ENCODE results near the gene EPB41L1. TPM values are rescaled to one million over a fixed set of nuclear protein-coding genes. Genes with fewer than 3 reads are reported as not detected.

Gene EPB41L1
- total RNA-seq, 1 experiment from 2014 or later, result 4.2 TPM

DNA sequence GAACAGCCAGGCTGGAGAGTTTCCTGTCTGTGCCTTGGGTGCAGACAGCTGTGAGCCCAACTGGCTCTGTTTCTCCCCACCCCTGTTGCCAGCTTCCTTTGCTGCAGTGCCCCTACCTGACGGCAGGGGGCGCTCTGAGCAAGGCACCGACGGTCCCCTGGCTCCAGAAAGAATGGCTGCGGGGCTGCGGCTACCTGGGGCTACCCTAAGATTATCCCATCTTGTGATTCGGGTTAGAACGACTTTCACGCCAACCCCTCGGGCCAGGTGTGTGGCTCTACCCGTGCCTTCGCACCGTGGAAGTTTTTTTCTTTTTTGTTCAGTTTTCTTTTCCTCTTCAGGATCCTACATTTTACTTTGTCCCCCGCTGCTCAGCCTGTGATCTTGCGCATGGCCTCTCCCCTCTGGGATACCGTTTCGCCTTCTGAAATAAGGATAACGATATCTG is 48.4 kb downstream of the EPB41L1 start:
- Histone ChIP-seq H3K9me3 (replicated peaks) (no peaks in the 10 kb centered on the region), H3K4me3 (no peak overlapping the region), H3K4me1 (replicated peaks) (no peaks in the 10 kb centered on the region), H3K27me3 (replicated peaks) (no peaks in the 10 kb centered on the region), H3K36me3 (no peaks in the 10 kb centered on the region), H3K27ac (no peak overlapping the region)
- peak; percentile 45 to 64 for DNase-seq (ENCODE audit: low read depth in 1 of 2, low spot score in 2 of 2)

DNA sequence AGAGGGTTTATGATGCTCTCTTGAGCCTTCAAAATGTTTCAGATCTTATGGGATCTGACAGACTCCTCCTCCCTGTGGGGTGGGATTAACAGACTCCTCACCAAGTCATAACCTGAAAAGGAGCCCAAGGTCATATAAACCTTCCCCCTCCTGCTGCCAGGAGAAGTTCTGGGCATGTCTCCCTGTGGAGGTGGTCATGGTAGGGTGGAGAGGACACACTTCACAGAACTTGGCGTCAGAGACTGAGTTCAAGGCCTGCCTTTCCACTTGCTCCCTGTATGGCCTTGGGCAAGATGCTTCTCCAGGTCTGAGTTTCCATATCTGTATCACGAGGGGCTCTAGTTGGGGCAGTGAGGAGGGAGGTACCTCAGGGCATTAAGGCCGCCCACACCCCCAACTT is 49.3 kb downstream of the EPB41L1 start:
- no peaks in the 10 kb centered on the region for H3K9me3 ChIP-seq (replicated peaks)
- H3K27me3 ChIP-seq (replicated peaks), result no peaks in the 10 kb centered on the region
- no peaks in the 10 kb centered on the region for H3K4me1 ChIP-seq (replicated peaks)
- no peak for DNase-seq (ENCODE audit: low read depth in 1 of 2, low spot score in 2 of 2)
- H3K36me3 ChIP-seq, result no peaks in the 10 kb centered on the region
- H3K4me3 ChIP-seq, result no peak overlapping the region
- H3K27ac ChIP-seq, result no peak overlapping the region

DNA sequence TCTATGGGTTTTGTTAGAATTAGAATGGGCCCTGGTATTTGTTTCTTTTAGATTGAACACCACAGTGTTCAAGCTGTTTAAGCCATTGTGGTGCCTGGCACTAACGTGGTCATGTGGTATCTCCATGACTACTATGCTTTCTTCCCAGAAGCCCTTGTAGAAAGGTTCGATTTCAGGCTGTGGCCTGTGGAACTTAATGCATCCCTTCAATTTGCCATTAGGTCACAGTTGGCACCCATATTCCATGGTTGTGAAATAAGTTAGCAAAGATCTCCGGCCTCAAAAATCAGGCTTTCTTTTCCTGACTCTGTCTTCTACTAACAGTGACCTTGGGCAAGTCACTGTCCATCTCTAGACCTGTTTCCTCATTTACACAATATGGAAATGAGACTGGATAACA is 50.5 kb downstream of the EPB41L1 start:
- no peaks in the 10 kb centered on the region for H3K9me3 ChIP-seq (replicated peaks)
- no peaks in the 10 kb centered on the region for H3K27me3 ChIP-seq (replicated peaks)
- H3K36me3 ChIP-seq, result no peaks in the 10 kb centered on the region
- H3K27ac ChIP-seq, result no peak overlapping the region
- no peaks in the 10 kb centered on the region for H3K4me1 ChIP-seq (replicated peaks)
- no peak overlapping the region for H3K4me3 ChIP-seq
- DNase-seq (ENCODE audit: low read depth in 1 of 2, low spot score in 2 of 2), result no peak

DNA sequence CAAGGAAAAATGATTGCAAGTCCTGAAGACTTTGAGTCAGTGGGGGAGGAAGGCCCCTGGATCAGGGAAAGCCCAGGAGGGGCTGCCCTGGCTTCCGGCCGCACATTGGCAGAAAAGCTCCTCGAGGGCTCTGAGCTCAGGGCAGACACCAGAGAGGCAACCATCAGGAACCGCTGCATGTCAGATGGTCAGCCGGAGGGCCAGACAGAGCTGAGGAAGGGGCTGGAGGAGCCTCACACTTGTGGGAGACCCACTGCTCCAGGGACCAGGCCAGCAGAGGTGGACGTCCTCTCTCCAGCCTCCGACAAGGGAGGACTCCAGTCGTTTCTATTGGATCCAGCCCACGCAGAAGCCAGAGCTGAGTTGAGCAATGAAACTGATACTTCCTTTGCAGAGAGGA is 51.5 kb downstream of the EPB41L1 start:
- Histone ChIP-seq H3K9me3 (replicated peaks) (no peaks in the 10 kb centered on the region), H3K27ac (no peak overlapping the region), H3K27me3 (replicated peaks) (no peaks in the 10 kb centered on the region), H3K4me3 (no peak overlapping the region), H3K4me1 (replicated peaks) (no peaks in the 10 kb centered on the region), H3K36me3 (no peaks in the 10 kb centered on the region)
- no peak for DNase-seq (ENCODE audit: low read depth in 1 of 2, low spot score in 2 of 2)

DNA sequence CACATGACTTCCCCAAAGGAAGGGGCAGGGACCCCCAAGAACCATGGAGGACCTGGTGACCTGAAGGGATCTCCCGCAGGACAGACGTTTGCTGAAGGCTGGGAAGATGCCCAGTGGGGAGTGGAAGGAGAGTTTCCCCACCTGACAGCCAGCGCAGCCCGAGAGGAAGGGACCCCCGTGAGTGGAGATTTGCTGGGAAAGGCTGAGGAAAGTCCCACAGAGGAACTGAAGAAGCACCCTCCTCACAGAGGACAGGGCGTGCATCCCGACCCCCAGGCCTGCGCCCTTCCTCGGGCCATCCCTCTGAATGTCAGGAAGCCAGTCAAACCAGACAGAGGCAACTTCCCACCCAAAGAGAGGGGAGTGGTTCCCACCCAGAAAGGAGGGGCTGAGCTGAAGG is 52.1 kb downstream of the EPB41L1 start:
- Histone ChIP-seq H3K27me3 (replicated peaks) (no peaks in the 10 kb centered on the region), H3K27ac (no peak overlapping the region), H3K4me1 (replicated peaks) (no peaks in the 10 kb centered on the region), H3K4me3 (no peak overlapping the region), H3K36me3 (no peaks in the 10 kb centered on the region), H3K9me3 (replicated peaks) (no peaks in the 10 kb centered on the region)
- no peak for DNase-seq (ENCODE audit: low read depth in 1 of 2, low spot score in 2 of 2)

DNA sequence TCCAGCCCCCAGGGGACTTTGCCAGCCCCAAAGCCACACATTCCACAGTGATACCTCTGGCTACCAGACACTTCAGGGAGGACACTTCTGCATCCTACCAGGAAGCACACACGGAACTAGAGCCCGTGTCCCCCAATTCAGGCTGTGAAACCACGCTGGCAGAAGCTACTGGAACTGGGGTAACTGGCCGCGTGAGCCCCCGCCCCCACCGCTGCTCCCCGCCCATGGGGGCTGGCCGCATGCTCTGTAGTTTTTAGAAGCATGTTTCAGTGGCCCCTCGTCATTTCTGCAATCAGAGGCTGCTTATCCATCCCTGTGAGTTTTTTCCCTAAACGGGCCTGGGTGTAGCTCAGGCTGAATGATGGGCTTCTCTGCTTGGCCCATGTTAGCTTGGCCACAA is 53.1 kb downstream of the EPB41L1 start:
- Histone ChIP-seq H3K27ac (no peak overlapping the region), H3K4me1 (replicated peaks) (no peaks in the 10 kb centered on the region), H3K4me3 (no peak overlapping the region)

DNA sequence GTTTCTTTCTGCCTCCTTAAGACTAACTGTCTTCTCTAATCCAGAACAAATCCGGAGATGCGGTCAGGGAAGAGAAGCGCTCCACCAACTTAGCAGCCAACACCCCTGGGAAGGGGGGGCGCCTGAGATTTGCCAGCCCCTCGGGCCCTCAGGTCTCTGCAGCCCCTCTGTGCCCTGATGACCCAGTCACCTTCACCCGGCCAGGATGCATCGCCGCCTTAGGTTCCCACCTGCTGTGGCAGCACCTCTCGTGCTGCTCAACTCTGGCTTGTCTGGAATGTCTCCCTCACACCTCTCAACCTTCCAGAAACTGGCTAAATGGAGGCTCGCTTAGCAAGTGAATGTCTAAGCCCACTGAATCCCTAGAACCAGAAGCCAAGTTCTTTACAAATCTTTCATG is 53.7 kb downstream of the EPB41L1 start:
- Histone ChIP-seq H3K27ac (no peak overlapping the region), H3K36me3 (no peaks in the 10 kb centered on the region), H3K4me3 (no peak overlapping the region), H3K4me1 (replicated peaks) (no peaks in the 10 kb centered on the region), H3K9me3 (replicated peaks) (no peaks in the 10 kb centered on the region), H3K27me3 (replicated peaks) (no peaks in the 10 kb centered on the region)
- DNase-seq (ENCODE audit: low read depth in 1 of 2, low spot score in 2 of 2), result no peak

More for the DNA sequence above, 53.1 kb downstream of the EPB41L1 start:
- H3K27me3 ChIP-seq (replicated peaks), result no peaks in the 10 kb centered on the region
- H3K36me3 ChIP-seq, result no peaks in the 10 kb centered on the region
- DNase-seq (ENCODE audit: low read depth in 1 of 2, low spot score in 2 of 2), result no peak
- no peaks in the 10 kb centered on the region for H3K9me3 ChIP-seq (replicated peaks)

DNA sequence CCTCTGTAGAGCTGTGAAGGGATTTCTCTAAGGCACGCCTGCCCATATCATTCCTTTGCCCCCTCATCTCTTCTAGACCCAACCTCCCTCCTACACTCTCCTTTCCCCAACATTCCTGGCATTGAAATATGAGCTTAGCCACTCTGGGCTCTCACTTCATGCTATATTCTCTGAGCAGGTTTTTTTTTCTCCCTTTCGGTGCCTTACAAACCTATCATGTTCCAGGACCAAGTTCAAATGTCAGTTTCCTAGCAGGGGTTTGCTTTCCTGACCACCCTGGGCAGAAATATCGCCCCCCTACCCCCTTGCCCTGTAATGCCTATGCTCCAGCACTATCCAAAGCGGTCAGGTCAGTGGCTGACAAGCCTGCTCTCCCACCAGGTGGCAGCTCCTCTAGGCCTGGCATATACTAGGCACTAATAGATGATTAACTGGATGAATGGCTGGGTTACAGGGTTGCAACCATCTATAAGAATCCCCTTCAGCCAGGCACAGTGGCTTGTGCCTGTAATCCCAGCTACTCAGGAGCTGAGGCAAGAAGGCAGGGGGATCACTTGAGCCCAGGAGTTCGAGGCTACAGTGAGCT is 56.0 kb downstream of the EPB41L1 start:
- H3K9me3 ChIP-seq (replicated peaks), result no peaks in the 10 kb centered on the region
- no peak overlapping the region for H3K27ac ChIP-seq
- DNase-seq (ENCODE audit: low read depth in 1 of 2, low spot score in 2 of 2), result no peak
- H3K36me3 ChIP-seq, result no peaks in the 10 kb centered on the region
- no peaks in the 10 kb centered on the region for H3K27me3 ChIP-seq (replicated peaks)
- no peaks in the 10 kb centered on the region for H3K4me1 ChIP-seq (replicated peaks)
- H3K4me3 ChIP-seq, result no peak overlapping the region

DNA sequence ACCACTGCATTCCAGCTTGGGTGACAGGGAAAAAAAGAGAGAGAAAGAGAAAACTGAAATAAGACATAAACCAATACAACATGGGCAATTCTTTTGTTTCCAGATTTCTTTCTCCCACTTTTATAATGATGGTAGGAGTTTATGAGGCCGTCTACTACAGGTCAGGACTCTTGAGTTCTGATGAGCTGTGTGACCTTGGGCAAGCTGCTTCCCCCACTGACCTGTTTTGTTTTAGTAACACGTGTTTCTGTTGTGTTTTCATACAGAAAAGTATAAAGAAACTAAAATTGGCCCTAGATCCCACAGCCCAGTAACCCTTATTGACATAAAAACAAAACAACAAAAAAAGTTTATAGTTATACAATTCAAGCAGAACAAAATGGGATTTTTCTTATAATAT is 58.8 kb downstream of the EPB41L1 start:
- Histone ChIP-seq H3K27ac (no peak overlapping the region), H3K4me3 (no peak overlapping the region), H3K9me3 (replicated peaks) (no peaks in the 10 kb centered on the region), H3K36me3 (no peaks in the 10 kb centered on the region), H3K4me1 (replicated peaks) (no peaks in the 10 kb centered on the region), H3K27me3 (replicated peaks) (no peaks in the 10 kb centered on the region)
- DNase-seq (ENCODE audit: low read depth in 1 of 2, low spot score in 2 of 2), result no peak

DNA sequence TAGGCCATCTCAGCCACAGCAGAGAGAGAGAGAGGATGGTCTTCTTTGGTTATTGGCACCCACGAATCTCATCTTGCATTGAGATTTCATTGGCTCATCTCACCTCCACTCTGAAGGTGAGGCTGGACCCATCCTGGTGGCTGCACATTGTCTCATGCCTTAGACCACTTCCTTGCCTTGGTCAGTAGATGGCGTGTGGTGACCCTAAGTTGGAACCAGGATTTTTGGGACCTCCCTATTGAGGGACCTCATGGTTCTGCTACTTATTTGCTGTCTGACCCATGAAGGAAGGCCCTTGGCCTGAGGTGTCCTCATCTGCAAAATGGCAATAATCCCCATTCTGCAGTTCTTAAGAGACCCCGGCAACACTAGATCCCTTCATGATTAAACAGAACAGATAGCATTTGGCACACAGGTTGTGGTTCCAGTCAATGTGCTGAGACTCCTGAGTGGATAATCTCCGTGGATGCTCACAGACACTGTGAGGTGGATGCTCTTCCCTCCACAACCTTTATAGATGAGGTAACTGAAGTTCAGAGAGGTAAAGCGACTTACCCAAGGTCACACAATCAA is 60.2 kb downstream of the EPB41L1 start:
- Histone ChIP-seq H3K4me3 (no peak overlapping the region), H3K36me3 (no peaks in the 10 kb centered on the region), H3K4me1 (replicated peaks) (no peaks in the 10 kb centered on the region), H3K9me3 (replicated peaks) (no peaks in the 10 kb centered on the region), H3K27ac (no peak overlapping the region), H3K27me3 (replicated peaks) (no peaks in the 10 kb centered on the region)
- DNase-seq (ENCODE audit: low read depth in 1 of 2, low spot score in 2 of 2), result no peak

DNA sequence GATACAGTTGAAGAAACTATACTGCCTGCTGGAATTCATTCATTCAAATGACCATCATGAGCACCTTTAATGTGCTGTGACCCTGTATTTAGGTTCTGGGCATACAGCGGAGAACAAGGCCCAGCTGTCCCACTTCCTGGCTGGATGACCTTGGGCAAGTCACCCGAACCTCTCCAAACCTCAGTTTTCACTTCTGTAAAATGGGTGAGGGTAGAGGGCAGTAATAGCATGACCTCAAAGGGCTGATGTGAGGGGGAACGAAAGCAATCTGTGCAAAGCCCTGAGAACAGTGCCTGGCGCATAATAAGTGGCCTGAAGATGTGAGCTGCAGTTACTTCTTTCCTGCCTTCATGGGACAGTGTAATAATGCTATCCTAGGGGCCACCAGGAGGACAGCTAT is 61.2 kb downstream of the EPB41L1 start:
- Histone ChIP-seq H3K36me3 (no peaks in the 10 kb centered on the region), H3K27ac (no peak overlapping the region), H3K9me3 (replicated peaks) (no peaks in the 10 kb centered on the region), H3K4me3 (no peak overlapping the region), H3K4me1 (replicated peaks) (no peaks in the 10 kb centered on the region), H3K27me3 (replicated peaks) (no peaks in the 10 kb centered on the region)
- no peak for DNase-seq (ENCODE audit: low read depth in 1 of 2, low spot score in 2 of 2)

DNA sequence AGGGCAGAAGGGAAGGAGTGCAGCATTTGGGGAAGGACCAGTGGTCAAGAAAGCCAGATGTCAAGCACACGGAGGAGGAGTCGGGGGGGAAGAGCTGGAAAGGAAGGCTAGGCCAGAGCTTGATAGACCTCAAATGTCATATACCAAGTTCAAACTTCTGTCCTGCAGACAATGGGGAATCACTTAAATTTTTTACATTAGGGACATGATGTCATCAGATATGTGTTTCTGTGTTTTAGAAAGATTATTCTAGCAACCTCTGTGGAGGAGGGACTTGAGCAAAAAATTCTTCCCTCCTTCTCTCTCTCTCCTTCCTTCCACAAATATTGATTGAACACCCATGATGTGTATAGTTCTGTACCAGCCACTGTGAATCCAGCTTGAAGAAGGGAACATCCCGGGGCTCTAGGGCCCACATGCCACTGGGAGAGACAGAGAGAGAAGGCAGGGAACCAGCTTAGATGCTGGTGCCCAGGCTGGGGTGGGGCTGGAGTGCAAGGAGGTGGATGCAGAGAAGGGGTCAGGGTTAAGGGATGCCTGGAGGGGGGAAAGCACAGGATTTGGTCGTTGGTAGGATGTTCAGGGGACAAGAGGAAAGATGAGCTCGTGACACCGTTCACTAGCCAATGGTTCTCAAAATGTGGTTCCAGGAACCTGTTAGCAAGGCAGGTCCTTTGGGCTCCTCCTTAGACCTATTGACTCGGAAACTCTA is 61.9 kb downstream of the EPB41L1 start:
- Histone ChIP-seq H3K4me3 (no peak overlapping the region), H3K36me3 (no peaks in the 10 kb centered on the region), H3K9me3 (replicated peaks) (no peaks in the 10 kb centered on the region), H3K27me3 (replicated peaks) (no peaks in the 10 kb centered on the region), H3K4me1 (replicated peaks) (no peaks in the 10 kb centered on the region), H3K27ac (no peak overlapping the region)
- DNase-seq (ENCODE audit: low read depth in 1 of 2, low spot score in 2 of 2), result no peak

DNA sequence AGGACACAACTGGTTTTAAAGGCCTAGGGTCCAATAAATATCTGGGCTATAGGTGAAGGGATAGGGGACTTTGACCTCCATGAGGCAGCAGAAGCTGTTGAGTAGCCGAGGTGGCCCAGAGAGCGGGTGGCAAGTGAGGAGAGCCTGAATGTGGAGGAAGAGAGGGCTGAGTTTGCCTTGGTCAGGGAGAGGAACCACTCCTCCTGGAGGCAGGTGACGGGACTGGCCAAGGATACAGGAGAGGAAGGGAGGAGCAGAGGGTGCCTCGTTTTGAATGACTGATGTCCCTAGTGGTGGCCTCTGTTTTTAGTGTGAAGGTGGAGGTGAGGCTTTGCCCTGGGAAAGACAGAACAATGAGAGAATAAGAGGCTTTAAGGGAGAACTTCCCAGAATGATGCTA is 62.7 kb downstream of the EPB41L1 start:
- H3K9me3 ChIP-seq (replicated peaks), result no peaks in the 10 kb centered on the region
- H3K4me3 ChIP-seq, result no peak overlapping the region
- H3K4me1 ChIP-seq (replicated peaks), result no peaks in the 10 kb centered on the region
- DNase-seq (ENCODE audit: low read depth in 1 of 2, low spot score in 2 of 2), result no peak
- no peaks in the 10 kb centered on the region for H3K36me3 ChIP-seq
- no peaks in the 10 kb centered on the region for H3K27me3 ChIP-seq (replicated peaks)
- no peak overlapping the region for H3K27ac ChIP-seq

DNA sequence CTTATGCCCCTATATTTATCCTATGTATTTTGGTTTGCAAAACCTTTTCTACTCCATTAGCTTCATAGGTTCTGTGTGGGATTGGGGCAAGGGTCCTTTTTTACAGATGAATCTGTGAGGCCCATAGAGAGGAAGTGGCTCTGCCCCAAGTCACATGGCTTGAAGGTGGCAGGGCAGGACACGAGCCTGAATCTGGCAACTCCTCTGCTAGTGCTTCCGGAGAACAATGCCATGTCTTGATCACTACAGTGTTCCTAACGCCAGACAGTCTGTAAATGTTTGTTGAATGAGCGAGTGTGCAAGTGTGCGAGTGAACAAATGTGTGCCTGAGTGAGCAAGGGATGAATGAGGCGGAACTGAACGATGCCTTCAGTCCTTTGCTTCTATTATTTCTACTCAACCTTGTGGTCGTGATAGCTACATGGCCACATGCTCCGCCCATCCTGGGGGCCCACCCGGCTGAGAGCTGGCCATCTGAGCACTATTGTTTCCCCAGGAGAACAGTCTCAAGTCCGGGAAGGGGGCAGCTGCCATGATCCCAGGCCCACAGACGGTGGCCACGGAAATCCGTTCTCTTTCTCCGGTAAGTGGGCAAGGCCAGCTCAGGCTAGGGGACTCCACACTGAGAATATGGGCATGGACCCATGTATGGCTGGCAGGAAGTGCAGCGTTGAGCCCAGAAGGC is 64.0 kb downstream of the EPB41L1 start:
- no peak for DNase-seq (ENCODE audit: low read depth in 1 of 2, low spot score in 2 of 2)
- Histone ChIP-seq H3K27ac (no peak overlapping the region), H3K4me1 (replicated peaks) (no peaks in the 10 kb centered on the region), H3K27me3 (replicated peaks) (no peaks in the 10 kb centered on the region), H3K4me3 (no peak overlapping the region), H3K9me3 (replicated peaks) (no peaks in the 10 kb centered on the region), H3K36me3 (no peaks in the 10 kb centered on the region)

Data from SJSA1 (cell line).